COLO829 (cell line): ENCODE measurements around the gene WNT1.

Experiments used
- DNase-seq: peaks from one replicate; pipeline ENCODE4 v3.0.0; 2012; ENCODE audit warnings: low spot score

Gene WNT1

DNA sequence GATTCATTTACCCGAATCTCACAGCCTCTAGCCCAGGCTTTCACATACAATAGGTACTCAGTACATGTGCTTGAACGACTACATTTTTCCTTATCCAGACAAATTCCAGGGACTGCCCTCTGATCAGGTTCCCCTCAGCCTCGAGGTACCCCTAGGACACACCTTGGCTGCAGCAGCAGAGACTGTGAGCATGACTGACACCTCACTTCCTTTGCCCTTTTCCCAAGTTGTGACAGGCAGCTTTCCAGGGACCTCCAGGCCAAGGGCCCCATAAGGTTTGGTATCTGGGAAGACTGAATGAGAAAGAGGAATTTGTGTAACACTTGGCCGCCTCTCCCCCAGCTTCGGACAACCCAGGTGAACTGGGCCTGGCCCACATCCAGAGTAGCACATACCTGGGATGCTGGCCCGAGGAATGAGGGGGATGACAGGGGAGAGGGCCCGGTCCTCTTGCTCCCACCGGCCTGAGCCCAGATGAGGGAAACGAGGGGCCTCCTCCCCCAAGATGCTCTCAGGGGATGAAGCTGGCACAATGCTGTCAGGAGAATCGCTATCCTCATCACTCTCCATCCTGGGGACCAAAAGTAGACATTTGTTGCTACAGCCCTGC is 50.6 kb downstream of the WNT1 start:
- no peak for DNase-seq

- no peak for DNase-seq
Observed at GRCh38 chr12:49030119-49030518, 52.0 kb downstream of the WNT1 start.

- DNase-seq = no peak
Observed at GRCh38 chr12:49030714-49031572, 52.8 kb downstream of the WNT1 start.

DNA sequence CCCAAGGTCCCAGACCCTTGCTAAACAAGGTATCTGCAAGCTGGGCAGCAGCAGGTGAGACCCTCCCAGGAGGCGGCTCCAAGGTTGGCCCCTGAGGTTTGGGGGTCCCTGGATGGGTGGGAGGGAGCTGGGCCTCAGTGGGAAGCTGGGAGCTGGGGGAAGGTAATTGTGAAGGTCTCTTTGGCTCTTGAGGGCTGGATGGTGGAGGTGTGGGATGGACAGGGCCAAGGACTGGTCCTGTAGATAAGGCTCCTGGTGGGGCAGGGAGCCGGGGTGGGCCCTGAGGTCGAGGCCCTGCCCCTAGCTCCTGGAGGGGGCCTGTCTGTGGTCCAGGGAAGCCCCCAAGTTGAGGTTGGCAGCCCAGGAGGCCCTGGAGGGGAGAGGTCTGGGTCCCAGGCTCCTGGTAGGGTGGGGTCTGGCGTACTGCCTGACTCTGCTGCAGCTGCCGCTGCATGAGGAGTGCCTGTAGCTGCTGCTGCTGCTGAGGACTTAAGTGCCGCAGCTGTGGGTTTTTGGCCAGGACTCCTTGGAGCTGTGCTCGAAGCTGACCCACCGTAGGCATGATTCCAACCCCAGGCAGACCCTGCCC is 53.5 kb downstream of the WNT1 start:
- DNase-seq = no peak
